Measurements from ENCODE around the gene NID2. TPM values are rescaled to one million over a fixed set of nuclear protein-coding genes. Genes with fewer than 3 reads are reported as not detected.

The NID2 gene
- total and polyA plus RNA-seq, 9 donors, result 74.9 to 179 (median 112) TPM

DNA sequence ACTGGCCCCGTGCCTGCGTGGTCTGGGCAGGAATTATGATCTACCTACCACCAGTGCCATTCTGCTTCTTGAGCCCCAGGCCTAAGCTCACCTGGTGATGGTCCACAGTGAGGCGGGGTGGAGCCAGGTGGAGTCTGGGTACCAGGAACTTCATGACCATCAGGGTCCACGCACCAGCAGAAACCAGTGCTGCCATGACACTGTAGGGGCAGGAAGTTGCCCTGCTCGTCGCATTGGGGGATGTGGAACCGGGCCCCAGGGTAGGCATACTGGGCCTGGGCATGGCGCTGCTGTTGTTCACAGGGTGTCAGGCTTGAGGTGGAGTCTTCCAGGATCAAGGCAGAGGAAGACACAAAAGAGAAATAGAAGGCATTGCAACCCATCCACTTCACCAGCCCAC, 49.9 kb downstream of the NID2 start:
- no peaks in the 10 kb centered on the region for H3K27me3 ChIP-seq (ENCODE audit: control insufficient read depth, insufficient read depth, low read length)

DNA sequence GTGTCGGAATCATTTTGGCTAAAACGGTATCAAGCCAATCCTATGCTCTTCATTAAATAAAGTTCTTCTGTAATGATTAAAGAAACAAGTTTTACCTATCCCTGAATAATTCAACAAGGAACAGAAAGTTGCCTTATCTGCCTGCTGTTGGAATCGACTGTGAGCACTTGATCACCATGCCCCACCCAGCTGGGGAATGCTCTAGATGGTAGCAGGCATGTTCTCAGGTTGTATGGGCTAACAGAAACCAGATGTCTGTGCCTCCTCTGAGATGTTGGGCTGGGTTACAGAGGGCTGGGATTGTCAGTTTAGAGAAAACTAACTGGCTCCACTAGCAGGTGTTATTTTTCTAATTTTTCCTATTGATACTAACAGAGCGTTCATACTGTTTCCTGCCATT, 50.6 kb downstream of the NID2 start:
- Histone ChIP-seq H3K36me3 (ENCODE audit: control insufficient read depth, insufficient read depth, low read length) (peaks cover 30% of the 10 kb centered on the region), H3K9me3 (replicated peaks; ENCODE audit: control insufficient read depth, low read depth, low read length) (no peaks in the 10 kb centered on the region), H3K4me1 (ENCODE audit: control insufficient read depth, insufficient read depth, low read length) (peaks cover 18% of the 10 kb centered on the region), H3K27ac (ENCODE audit: low read length) (no peak overlapping the region), H3K4me3 (ENCODE audit: low read length) (no peak overlapping the region), H3K27me3 (ENCODE audit: control insufficient read depth, insufficient read depth, low read length) (no peaks in the 10 kb centered on the region)
- DNase-seq, result no peak
- 50% methylated on average over 1 of the region's 4 CpGs for WGBS (ENCODE audit: insufficient coverage)

More for the DNA sequence above, 49.9 kb downstream of the NID2 start:
- Histone ChIP-seq H3K4me1 (ENCODE audit: control insufficient read depth, insufficient read depth, low read length) (peaks cover 22% of the 10 kb centered on the region), H3K4me3 (ENCODE audit: low read length) (no peak overlapping the region), H3K27ac (ENCODE audit: low read length) (no peak overlapping the region), H3K36me3 (ENCODE audit: control insufficient read depth, insufficient read depth, low read length) (peaks cover 25% of the 10 kb centered on the region), H3K9me3 (replicated peaks; ENCODE audit: control insufficient read depth, low read depth, low read length) (no peaks in the 10 kb centered on the region)
- DNase-seq, result no peak
- WGBS (ENCODE audit: insufficient coverage), result 97% methylated on average over 6 of the region's 8 CpGs

DNA sequence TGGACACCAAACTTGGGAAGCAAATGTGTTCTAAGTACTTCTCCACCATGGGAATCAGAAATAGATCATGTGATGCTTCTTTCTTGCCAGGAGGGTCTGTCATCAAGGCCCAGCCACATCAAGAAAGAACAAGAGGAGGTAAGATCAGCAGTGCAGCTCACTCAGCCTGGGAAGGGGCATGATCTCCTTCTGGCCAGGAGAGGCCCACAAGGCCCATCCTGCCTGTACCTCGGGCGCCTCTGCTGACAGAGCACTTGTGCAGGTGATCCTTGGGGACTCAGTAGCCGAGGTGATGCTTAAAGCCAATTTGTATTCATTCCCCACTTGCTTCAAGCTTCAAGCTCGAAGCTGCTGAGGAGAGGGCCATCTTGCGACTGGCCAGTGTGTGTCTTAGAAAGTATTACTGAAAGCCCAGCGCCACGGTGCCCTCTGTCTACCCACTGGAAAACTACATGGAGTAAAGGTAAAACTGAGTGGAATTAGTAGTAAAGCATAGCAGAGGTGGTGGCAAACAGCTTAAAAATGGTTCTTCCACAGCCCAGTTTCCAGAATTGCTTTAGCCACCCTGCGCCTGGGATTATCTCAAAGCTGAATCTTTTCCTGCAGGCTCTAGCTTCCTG, 53.3 kb downstream of the NID2 start:
- 69% methylated on average over 3 of the region's 8 CpGs for WGBS (ENCODE audit: insufficient coverage)
- H3K4me1 ChIP-seq (ENCODE audit: control insufficient read depth, insufficient read depth, low read length), result peaks cover 23% of the 10 kb centered on the region
- H3K9me3 ChIP-seq (replicated peaks; ENCODE audit: control insufficient read depth, low read depth, low read length), result no peaks in the 10 kb centered on the region
- no peak for DNase-seq
- H3K4me3 ChIP-seq (ENCODE audit: low read length), result no peak overlapping the region
- H3K27ac ChIP-seq (ENCODE audit: low read length), result no peak overlapping the region
- H3K36me3 ChIP-seq (ENCODE audit: control insufficient read depth, insufficient read depth, low read length), result peaks cover 42% of the 10 kb centered on the region
- no peaks in the 10 kb centered on the region for H3K27me3 ChIP-seq (ENCODE audit: control insufficient read depth, insufficient read depth, low read length)

DNA sequence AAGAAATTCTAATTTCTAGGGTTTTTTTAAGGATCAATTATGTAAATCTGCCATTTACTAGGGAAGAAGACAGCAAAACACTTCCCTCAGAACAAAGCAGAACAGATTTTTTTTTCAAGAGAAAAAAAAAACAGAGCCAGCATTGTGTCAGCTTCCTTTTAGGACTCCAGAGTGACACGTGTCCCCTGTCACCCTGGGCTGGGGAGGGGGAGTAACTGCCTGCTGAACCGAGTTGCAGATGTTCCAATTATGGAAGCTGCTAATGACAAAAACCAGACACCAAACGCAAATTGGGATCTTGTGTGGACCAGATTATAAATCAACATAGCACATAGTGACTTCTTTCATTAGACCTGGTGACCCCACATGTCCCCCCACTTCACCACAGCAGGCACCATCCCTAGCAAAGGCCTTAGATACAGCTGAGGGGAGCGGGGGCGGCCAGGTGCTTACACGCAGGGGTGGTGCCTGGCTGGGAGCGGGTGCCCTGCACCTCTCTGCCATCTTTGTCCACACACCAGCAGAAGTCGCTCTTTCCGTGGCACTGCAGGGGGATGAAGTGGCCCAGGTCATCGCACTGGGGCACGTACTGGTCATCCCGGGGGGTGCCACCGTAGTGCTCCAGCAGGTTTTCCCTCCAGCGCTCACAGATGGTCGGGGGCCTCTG, 54.1 kb downstream of the NID2 start:
- Histone ChIP-seq H3K4me3 (ENCODE audit: low read length) (no peak overlapping the region), H3K27me3 (ENCODE audit: control insufficient read depth, insufficient read depth, low read length) (no peaks in the 10 kb centered on the region), H3K4me1 (ENCODE audit: control insufficient read depth, insufficient read depth, low read length) (peaks cover 23% of the 10 kb centered on the region), H3K36me3 (ENCODE audit: control insufficient read depth, insufficient read depth, low read length) (peaks cover 45% of the 10 kb centered on the region), H3K27ac (ENCODE audit: low read length) (no peak overlapping the region), H3K9me3 (replicated peaks; ENCODE audit: control insufficient read depth, low read depth, low read length) (no peaks in the 10 kb centered on the region)
- WGBS (ENCODE audit: insufficient coverage), result 57% methylated on average over 10 of the region's 15 CpGs
- no peak for DNase-seq

DNA sequence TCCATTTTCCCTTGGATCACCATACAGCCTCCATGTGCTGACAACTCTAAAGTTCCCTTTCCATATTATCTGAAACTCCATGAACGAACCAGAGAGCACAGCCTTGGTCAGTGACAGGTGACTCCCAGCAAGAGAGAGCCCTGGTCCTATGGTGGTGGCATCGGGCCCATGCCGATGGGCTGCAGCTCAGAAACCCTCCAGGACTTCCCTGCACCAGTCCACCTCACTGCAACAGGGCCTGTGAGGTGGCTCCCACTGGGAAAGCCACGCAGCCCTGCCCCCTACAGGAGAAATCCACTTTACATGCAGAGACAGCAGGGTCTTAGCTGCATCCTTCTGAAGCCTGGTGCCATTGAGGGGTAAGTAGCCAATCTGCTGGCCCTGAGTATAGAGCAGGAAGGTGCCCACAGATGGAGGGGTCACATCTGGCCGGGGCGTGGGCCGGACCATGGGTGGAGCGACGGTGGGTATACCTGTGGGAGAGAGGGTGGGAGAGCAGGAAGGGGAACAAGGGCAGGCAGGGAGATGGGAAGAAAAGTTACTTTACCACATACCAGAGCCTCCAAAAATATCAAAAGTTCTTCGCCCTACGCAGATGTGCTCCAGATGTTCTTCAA, 54.8 kb downstream of the NID2 start:
- Histone ChIP-seq H3K4me3 (ENCODE audit: low read length) (no peak overlapping the region), H3K9me3 (replicated peaks; ENCODE audit: control insufficient read depth, low read depth, low read length) (no peaks in the 10 kb centered on the region), H3K27ac (ENCODE audit: low read length) (peak overlapping the region; percentile 31), H3K27me3 (ENCODE audit: control insufficient read depth, insufficient read depth, low read length) (no peaks in the 10 kb centered on the region), H3K4me1 (ENCODE audit: control insufficient read depth, insufficient read depth, low read length) (peaks cover 23% of the 10 kb centered on the region), H3K36me3 (ENCODE audit: control insufficient read depth, insufficient read depth, low read length) (peaks cover 45% of the 10 kb centered on the region)
- 57% methylated on average over 6 of the region's 11 CpGs for WGBS (ENCODE audit: insufficient coverage)
- DNase-seq, result no peak

DNA sequence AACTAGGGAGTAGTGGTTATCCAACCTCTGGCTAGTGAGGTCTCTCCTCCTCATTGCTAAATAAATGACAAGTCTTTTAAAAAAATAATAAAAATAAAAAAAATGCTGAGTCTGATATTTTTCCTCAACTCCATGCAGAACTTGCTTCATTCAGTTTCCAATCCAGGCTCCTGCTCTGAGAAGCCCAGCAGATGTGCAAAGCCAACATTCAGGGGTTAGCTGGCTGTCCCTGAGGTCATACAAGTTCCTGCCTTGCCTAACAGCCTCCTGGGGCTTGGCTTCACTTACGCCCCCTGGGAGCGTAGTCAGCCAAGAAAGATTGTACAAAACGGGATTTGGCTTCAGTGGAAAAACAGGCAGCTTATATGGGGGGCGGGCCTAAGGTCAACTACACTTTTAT, 56.2 kb downstream of the NID2 start:
- H3K4me1 ChIP-seq (ENCODE audit: control insufficient read depth, insufficient read depth, low read length), result peaks cover 23% of the 10 kb centered on the region

DNA sequence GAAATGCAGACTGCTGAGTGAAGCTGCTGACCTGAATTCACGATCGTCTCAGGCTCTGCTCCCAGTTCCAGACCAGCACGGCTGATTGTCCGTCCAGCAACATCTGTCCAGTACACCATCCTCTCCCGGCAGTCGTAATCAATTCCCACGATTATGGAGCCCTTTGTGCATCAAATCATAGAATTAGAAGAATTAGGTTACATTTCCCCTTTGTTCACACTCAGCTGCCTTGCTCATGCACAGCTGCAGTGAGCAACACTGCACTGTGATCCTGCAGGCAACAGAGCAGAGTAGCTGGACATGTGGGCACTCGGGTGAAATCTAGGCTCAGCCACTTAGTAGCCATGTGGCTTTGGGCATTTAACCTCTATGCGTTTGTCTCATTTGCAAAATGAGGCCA, 57.3 kb downstream of the NID2 start:
- DNase-seq, result peak; percentile 51
- no peaks in the 10 kb centered on the region for H3K9me3 ChIP-seq (replicated peaks; ENCODE audit: control insufficient read depth, low read depth, low read length)
- H3K36me3 ChIP-seq (ENCODE audit: control insufficient read depth, insufficient read depth, low read length), result peaks cover 52% of the 10 kb centered on the region
- no peak overlapping the region for H3K4me3 ChIP-seq (ENCODE audit: low read length)
- WGBS (ENCODE audit: insufficient coverage), result 83% methylated on average over 1 of the region's 9 CpGs
- H3K4me1 ChIP-seq (ENCODE audit: control insufficient read depth, insufficient read depth, low read length), result peaks cover 23% of the 10 kb centered on the region
- H3K27ac ChIP-seq (ENCODE audit: low read length), result no peak overlapping the region
- no peaks in the 10 kb centered on the region for H3K27me3 ChIP-seq (ENCODE audit: control insufficient read depth, insufficient read depth, low read length)

More for the DNA sequence above, 56.2 kb downstream of the NID2 start:
- no peak overlapping the region for H3K4me3 ChIP-seq (ENCODE audit: low read length)
- peak; percentile 66 for DNase-seq
- H3K27ac ChIP-seq (ENCODE audit: low read length), result peak overlapping the region; percentile 45
- H3K9me3 ChIP-seq (replicated peaks; ENCODE audit: control insufficient read depth, low read depth, low read length), result no peaks in the 10 kb centered on the region
- no CpG with 5 or more reads among the region's 4 CpGs for WGBS (ENCODE audit: insufficient coverage)
- peaks cover 48% of the 10 kb centered on the region for H3K36me3 ChIP-seq (ENCODE audit: control insufficient read depth, insufficient read depth, low read length)
- H3K27me3 ChIP-seq (ENCODE audit: control insufficient read depth, insufficient read depth, low read length), result no peaks in the 10 kb centered on the region

DNA sequence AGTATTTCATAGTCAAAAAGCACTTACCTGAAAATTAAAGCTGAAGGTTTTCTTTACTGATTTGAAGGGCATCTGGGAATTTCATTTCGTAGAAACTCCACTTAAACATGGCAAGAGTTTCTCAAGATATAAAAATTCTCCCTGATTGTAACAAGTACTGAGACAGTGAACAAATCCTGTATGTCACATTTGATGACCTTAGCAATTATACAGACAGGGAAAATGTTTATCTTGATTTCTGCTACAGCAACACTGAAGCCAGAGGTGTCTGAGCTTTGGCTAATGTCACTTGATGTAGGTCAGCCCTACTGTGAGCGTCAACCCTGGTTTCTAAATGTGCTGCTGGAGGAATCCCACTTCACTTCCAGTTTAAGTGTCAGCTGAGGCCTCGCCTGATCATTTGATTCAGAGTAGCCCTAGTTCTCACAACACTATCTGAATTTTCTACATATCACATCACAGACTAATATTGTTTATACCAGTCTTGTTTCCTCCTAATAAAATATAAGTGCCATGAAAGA, 58.6 kb downstream of the NID2 start:
- Histone ChIP-seq H3K4me3 (ENCODE audit: low read length) (no peak overlapping the region), H3K9me3 (replicated peaks; ENCODE audit: control insufficient read depth, low read depth, low read length) (no peaks in the 10 kb centered on the region), H3K27ac (ENCODE audit: low read length) (no peak overlapping the region), H3K4me1 (ENCODE audit: control insufficient read depth, insufficient read depth, low read length) (peaks cover 21% of the 10 kb centered on the region), H3K36me3 (ENCODE audit: control insufficient read depth, insufficient read depth, low read length) (peaks cover 62% of the 10 kb centered on the region), H3K27me3 (ENCODE audit: control insufficient read depth, insufficient read depth, low read length) (no peaks in the 10 kb centered on the region)
- 75% methylated on average over 2 of the region's 3 CpGs for WGBS (ENCODE audit: insufficient coverage)
- no peak for DNase-seq

DNA sequence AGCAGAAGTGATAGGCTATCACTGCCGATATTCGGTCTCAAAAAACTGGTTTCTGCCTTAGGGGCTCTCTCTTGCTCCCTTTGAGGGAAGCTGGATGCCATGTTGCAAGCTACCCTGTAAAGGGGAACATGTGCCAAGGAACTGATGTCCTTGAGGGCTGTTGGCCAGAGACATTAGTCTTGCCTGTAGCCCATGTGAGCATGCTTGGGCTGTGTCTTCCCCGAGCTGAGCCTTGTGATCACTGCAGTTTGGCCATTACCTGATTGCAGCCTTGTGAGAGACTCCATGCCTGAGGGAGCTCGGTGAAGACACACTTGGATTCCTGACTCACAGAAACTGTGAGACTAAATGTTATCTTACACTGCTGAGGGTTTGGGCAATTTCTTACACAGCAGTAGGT, 60.7 kb downstream of the NID2 start:
- Histone ChIP-seq H3K4me1 (ENCODE audit: control insufficient read depth, insufficient read depth, low read length) (peaks cover 12% of the 10 kb centered on the region), H3K4me3 (ENCODE audit: low read length) (no peak overlapping the region), H3K27me3 (ENCODE audit: control insufficient read depth, insufficient read depth, low read length) (no peaks in the 10 kb centered on the region), H3K9me3 (replicated peaks; ENCODE audit: control insufficient read depth, low read depth, low read length) (no peaks in the 10 kb centered on the region), H3K36me3 (ENCODE audit: control insufficient read depth, insufficient read depth, low read length) (peaks cover 67% of the 10 kb centered on the region), H3K27ac (ENCODE audit: low read length) (no peak overlapping the region)
- 95% methylated on average over 4 of the region's 4 CpGs for WGBS (ENCODE audit: insufficient coverage)
- DNase-seq, result no peak

DNA sequence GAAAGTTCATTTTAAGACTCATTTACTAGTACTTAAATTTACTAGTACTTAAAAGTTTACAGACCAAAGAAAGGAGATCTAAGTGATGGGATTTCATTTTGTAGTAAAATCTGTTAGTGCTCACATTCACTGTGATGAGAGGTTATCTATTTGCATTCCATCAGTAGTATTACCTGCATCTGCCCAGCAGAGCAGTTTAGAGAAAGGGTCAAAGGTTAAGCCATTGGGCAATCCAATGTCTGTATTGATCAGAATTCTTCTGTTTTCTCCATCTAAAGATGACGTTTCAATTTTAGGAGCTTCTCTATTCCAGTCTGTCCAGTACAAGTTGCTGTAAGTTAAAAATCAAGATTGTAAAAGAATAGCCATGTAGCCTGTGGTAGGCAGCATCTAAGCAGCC, 61.2 kb downstream of the NID2 start:
- no CpG with 5 or more reads among the region's 1 CpG for WGBS (ENCODE audit: insufficient coverage)
- no peaks in the 10 kb centered on the region for H3K9me3 ChIP-seq (replicated peaks; ENCODE audit: control insufficient read depth, low read depth, low read length)
- H3K27ac ChIP-seq (ENCODE audit: low read length), result no peak overlapping the region
- no peak overlapping the region for H3K4me3 ChIP-seq (ENCODE audit: low read length)
- DNase-seq, result no peak
- H3K27me3 ChIP-seq (ENCODE audit: control insufficient read depth, insufficient read depth, low read length), result no peaks in the 10 kb centered on the region
- peaks cover 70% of the 10 kb centered on the region for H3K36me3 ChIP-seq (ENCODE audit: control insufficient read depth, insufficient read depth, low read length)
- H3K4me1 ChIP-seq (ENCODE audit: control insufficient read depth, insufficient read depth, low read length), result peaks cover 10% of the 10 kb centered on the region

Measured in muscle of leg (tissue), 11 donors.